SK-N-MC (cell line): ENCODE data around the gene IL1F10.

Experiments
- EZH2 ChIP-seq: fragments of 200-600 bp; sonication (generic); IDR thresholded peaks from one replicate; pipeline ENCODE4 v1.6.1; 2017; ENCODE audit warnings: antibody characterized with exemption
- POLR2AphosphoS5 ChIP-seq: IDR thresholded peaks from 2 replicates; pipeline ENCODE4 v1.6.1; 2012; ENCODE audit warnings: mild to moderate bottlenecking, low read depth, low read length, borderline replicate concordance

GRCh38 chr2:113091231-113091896, 23.6 kb downstream of the IL1F10 start:
- TF ChIP-seq POLR2AphosphoS5 (no peak), EZH2 (no peak)
